Mucosa of stomach (tissue), 1 donor: Measurements from ENCODE around the gene RIMS1.
"Not testable (repeated sequence)": the region's sequence is repeated elsewhere in the genome, so short reads cannot be mapped to it uniquely, and the experiment has no call there.

ENCODE experiments used
- H3K27me3 ChIP-seq: one replicate; pipeline ENCODE4 v1.7.0; 2013; ENCODE audit warnings: mild to moderate bottlenecking, low read length; ENCODE audit not compliant: control insufficient read depth, insufficient read depth
- H3K36me3 ChIP-seq: one replicate; pipeline ENCODE4 v1.7.0; 2013; ENCODE audit warnings: low read length; ENCODE audit not compliant: control insufficient read depth, insufficient read depth
- H3K4me1 ChIP-seq: one replicate; pipeline ENCODE4 v1.7.0; 2013; ENCODE audit warnings: mild to moderate bottlenecking, low read length; ENCODE audit not compliant: control insufficient read depth, insufficient read depth
- H3K4me3 ChIP-seq: one replicate; pipeline ENCODE4 v1.7.0; 2013; ENCODE audit warnings: low read length
- H3K9ac ChIP-seq: one replicate; pipeline ENCODE4 v1.7.0; 2013; ENCODE audit warnings: mild to moderate bottlenecking, low read length, moderate library complexity
- H3K9me3 ChIP-seq: one replicate; pipeline ENCODE4 v1.7.0; 2013; ENCODE audit warnings: mild to moderate bottlenecking, low read length, moderate library complexity; ENCODE audit not compliant: control insufficient read depth
- donor health status: Pancreatic carcinoma.

Gene RIMS1

DNA sequence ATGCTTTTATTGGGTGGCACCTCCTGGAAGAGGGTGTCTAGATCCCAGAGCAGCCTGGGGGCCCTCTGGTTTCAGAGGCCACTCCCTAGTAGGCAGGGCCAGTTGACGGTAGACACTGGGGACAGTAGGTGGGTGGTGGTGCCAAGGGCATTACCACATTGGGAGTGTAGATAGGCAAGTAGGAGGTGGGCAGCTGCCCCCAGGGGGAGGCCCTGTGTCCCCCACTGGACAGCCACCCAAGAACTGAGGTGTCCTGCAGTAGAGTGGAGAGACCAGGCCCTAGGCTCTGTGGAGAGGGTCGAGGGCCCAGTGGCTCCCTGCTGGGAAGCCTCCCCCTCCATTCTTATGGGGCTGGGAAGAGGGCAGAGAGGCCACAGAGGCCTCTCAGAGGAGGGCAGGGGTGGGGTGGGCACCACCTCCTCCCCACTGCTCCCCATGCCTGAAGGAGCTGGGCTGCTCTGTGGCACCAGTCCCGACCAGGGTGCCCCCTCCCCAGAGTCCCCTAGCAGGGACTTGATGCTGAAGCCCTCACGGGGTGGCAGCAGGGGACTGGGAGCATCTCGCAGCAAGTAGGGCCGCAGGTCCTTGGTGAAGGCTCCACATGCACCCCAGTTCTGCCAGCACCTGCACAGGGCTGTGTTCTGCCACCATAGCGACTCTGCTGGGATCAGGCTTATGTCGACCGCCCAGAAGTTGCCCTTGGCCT is 430.5 kb downstream of the RIMS1 start:
- no peaks in the 10 kb centered on the region for H3K36me3 ChIP-seq
- no peaks in the 10 kb centered on the region for H3K4me1 ChIP-seq

DNA sequence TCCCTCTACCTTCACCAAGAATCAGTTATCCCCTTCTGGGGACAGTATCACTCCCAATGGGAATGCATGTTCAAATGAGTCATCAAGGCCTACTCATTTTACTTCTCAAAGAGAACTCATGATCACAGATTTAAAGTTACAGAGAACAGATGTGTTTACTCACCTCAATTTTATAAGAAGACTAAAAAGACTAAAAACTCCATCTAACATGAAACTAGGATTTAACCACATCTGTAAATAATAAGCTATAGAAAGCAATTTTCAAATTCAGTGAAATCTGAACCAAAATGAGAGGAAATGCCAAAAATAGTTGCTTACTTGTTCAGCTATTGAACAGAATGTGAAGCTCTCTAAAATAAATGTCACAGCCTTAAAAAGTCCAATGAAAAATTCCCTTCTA is 435.4 kb downstream of the RIMS1 start:
- no peak overlapping the region for H3K9ac ChIP-seq
- H3K27me3 ChIP-seq, result no peaks in the 10 kb centered on the region
- no peaks in the 10 kb centered on the region for H3K9me3 ChIP-seq
- H3K4me3 ChIP-seq, result no peak overlapping the region
- no peaks in the 10 kb centered on the region for H3K4me1 ChIP-seq
- no peaks in the 10 kb centered on the region for H3K36me3 ChIP-seq

More for the DNA sequence above, 430.5 kb downstream of the RIMS1 start:
- H3K4me3 ChIP-seq, result no peak overlapping the region
- no peak overlapping the region for H3K9ac ChIP-seq
- no peaks in the 10 kb centered on the region for H3K27me3 ChIP-seq
- no peaks in the 10 kb centered on the region for H3K9me3 ChIP-seq

DNA sequence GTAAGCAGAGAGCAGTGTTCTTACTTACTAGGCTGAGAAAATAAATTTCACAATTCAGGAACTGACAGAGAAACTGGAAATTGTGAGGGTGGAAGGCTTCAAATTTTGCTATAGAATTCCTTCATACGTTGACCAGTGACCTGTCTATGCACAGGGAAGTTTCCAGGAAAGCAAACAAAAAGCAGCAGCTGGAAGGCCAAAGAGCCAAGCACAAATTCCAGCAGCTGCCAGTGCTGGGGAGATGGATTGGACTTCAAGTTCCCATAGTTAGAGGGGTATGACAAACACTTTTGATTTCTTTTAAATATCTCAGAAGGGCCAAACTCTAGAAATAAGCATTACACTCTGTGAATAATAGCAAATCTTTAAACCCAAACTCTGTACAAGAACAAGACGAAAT is 436.4 kb downstream of the RIMS1 start:
- Histone ChIP-seq H3K9me3 (no peaks in the 10 kb centered on the region), H3K36me3 (no peaks in the 10 kb centered on the region), H3K27me3 (no peaks in the 10 kb centered on the region), H3K9ac (no peak overlapping the region), H3K4me3 (no peak overlapping the region), H3K4me1 (no peaks in the 10 kb centered on the region)

DNA sequence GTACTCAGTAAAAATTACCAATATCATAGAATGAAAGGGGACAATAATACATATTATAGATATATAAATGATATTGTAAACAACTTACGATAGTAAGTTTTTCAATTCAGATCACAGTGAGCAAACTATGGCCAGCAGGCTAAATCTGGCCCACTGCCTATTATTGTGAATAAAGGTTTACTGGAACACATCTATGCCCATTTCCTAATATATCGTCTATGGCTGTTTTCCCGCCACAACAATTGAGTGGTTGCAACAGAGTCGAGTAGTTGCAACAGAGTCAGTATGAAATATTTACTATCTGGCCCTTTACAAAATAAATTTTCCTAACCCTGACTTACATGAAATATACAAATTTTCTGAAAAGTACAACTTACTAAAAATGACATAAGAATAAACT is 438.2 kb downstream of the RIMS1 start:
- Histone ChIP-seq H3K4me1 (no peaks in the 10 kb centered on the region), H3K36me3 (no peaks in the 10 kb centered on the region), H3K4me3 (no peak overlapping the region), H3K9me3 (no peaks in the 10 kb centered on the region), H3K27me3 (no peaks in the 10 kb centered on the region), H3K9ac (no peak overlapping the region)

DNA sequence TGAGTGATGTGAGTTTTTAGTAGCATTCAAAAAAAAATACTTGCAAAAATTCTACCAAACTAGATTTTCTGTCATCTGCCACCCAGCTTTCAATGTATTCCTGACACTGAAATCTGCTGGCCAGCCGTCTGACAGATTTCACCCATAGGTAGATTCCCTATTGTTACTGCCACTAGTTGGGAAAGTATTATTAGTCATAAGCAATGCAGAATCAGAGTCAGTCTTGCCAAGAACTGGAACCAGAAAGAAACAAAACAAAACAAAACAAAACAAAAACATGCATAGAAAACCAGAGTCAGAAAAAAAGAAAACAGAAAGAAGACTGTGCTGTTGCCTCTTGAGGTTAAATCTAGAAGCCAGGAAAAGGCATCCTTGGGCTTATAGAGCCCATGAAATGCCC is 442.4 kb downstream of the RIMS1 start:
- no peaks in the 10 kb centered on the region for H3K4me1 ChIP-seq
- H3K36me3 ChIP-seq, result no peaks in the 10 kb centered on the region
- H3K4me3 ChIP-seq, result no peak overlapping the region
- no peak overlapping the region for H3K9ac ChIP-seq
- H3K27me3 ChIP-seq, result no peaks in the 10 kb centered on the region
- no peaks in the 10 kb centered on the region for H3K9me3 ChIP-seq

DNA sequence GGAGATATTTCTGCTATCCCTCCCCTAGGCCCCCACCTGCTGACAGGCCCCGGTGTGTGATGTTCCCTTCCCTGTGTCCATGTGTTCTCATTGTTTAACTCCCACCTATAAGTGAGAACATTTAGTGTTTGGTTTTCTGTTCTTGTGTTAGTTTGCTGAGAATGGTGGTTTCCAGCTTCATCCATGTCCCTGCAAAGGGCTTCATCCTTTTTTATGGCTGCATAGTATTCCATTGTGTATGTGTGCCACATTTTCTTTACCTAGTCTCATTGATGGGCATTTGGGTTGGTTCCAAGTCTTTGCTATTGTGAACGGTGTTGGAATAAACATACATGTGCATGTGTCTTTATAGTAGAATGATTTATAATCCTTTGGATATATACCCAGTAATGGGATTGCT is 448.9 kb downstream of the RIMS1 start:
- not testable (repeated sequence) for H3K4me1 ChIP-seq

DNA sequence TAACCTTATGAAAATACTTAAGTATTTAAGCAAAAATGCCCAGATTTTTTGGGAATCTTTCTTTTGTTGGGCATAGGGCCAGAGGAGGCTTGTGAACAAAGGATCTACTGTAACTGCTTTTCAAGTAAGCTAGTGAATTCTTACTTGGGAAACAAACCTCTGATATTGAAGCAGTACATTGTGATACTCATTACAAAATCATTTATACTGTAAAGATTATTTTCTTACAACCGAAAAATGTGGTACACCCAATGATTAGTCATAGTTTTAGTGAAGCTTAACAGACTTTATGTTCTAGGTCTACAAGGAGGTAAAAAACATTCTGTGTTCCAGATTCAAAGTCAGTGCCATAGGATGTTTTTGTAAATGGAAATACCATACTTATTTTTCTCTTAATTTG is 462.6 kb downstream of the RIMS1 start:
- Histone ChIP-seq H3K9ac (no peak overlapping the region), H3K9me3 (no peaks in the 10 kb centered on the region), H3K4me1 (no peaks in the 10 kb centered on the region), H3K4me3 (no peak overlapping the region), H3K27me3 (no peaks in the 10 kb centered on the region), H3K36me3 (no peaks in the 10 kb centered on the region)

More for the DNA sequence above, 448.9 kb downstream of the RIMS1 start:
- not testable (repeated sequence) for H3K27me3 ChIP-seq, H3K9ac ChIP-seq, H3K4me3 ChIP-seq, H3K9me3 ChIP-seq, H3K36me3 ChIP-seq

DNA sequence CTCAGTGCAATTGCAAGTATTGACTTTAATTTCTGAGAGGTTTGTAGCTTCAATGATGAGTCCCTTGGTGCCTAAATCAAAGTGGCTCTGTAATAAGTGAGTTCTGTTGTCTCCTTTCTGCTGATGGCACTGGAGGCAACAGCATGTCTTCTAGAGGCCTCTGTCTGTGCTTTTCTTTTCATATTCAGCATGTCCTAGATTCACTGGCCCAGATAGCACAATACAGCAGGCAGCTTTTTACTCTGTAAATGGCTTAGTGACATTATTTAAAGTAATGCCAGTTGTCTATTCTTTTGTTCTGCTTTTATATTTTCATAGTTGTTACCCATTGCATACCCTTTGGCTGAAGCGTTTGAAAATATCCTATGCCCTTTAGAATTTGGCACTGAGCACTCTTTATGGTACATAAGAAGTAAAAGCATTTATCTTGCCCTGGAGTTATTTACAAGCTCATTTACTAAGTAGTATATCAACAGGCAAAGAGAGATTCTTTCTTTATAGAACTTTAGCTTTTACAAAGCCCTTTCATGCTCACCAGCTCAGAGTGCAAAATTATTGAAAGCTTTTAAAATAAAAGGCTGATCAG is 464.0 kb downstream of the RIMS1 start:
- Histone ChIP-seq H3K4me1 (no peaks in the 10 kb centered on the region), H3K27me3 (no peaks in the 10 kb centered on the region), H3K4me3 (no peak overlapping the region), H3K9me3 (no peaks in the 10 kb centered on the region), H3K36me3 (no peaks in the 10 kb centered on the region), H3K9ac (no peak overlapping the region)

DNA sequence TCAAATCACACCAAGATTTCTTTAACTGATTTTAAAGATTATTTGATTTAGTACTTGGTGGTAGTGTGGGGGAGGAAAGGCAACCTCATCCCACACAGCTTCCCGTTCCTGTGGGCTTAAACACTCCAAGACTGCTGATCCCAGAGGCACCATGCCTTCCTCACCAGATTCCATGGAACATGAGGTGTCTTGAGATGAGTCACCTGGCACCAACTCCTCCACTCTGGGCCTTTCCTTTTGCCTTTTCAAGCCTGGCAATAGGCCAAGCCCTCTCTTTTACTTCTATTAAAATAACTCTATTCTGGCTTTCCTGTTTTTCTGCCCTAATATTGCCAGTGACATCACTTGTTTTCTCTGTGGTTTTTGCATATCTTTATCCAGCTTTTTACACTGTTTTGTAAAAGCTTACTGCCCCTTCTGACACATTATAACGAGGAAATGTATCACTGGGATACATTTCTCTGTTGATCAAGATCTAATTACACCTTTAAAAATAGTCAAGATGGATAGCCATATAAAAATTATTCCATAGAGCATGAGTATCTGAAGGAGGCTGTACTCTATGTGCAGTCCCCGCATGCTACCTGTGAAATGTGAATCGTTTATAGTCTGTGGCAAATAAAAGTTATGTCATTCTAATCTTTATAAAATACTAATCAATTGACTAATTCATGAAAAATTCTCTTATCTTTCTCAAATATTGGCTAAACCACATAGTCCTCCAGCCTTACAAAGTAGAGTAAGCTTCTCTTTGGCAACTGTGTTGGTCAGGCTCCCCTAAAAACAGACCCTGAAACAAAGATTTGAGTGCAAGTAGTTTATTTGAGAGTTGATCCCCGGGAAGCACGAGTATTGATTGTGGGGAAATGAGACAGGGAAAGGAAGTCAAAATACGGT is 477.7 kb downstream of the RIMS1 start:
- no peaks in the 10 kb centered on the region for H3K27me3 ChIP-seq
- no peaks in the 10 kb centered on the region for H3K9me3 ChIP-seq
- H3K9ac ChIP-seq, result no peak overlapping the region
- H3K4me1 ChIP-seq, result no peaks in the 10 kb centered on the region
- no peak overlapping the region for H3K4me3 ChIP-seq
- no peaks in the 10 kb centered on the region for H3K36me3 ChIP-seq

DNA sequence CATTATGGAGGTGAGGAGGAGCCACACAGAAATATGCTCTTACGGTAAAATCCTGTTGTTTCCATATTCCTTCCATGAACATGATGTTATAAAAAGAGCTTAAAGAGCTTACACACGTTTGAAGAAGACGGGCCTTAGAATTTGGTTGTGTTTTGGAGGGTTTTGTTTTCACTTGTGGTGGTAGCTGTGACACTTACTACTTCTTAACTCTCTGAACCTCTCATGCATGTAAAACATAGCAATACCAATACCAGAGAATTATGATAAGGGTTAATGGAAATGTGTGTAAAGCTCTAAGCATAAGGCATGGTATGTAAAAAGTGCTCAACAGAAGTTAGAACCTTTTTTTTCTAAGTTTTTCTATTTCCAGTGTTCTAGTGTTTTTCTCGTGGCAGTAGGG is 479.4 kb downstream of the RIMS1 start:
- Histone ChIP-seq H3K9ac (no peak overlapping the region), H3K27me3 (no peaks in the 10 kb centered on the region), H3K4me1 (no peaks in the 10 kb centered on the region), H3K9me3 (no peaks in the 10 kb centered on the region), H3K36me3 (no peaks in the 10 kb centered on the region), H3K4me3 (no peak overlapping the region)

DNA sequence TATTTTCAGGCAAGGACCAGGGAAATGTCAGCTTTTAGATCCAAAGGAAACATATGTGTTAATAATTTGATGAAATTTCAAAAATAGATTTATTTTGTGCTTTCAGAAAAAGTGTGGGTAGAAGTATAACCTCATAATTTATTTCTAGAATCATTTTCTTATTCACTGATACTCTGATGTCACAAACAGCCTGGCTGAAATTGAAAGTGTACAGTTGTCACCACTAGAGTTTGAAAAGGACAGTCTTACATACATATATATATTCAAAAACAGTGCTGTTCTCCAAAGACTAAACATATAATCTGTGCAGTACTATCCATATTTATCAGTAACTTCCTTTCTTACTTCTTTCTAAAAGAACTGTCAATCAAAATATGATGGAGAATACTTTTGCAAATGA is 481.1 kb downstream of the RIMS1 start:
- H3K36me3 ChIP-seq, result no peaks in the 10 kb centered on the region
- H3K27me3 ChIP-seq, result no peaks in the 10 kb centered on the region
- H3K9ac ChIP-seq, result no peak overlapping the region
- H3K9me3 ChIP-seq, result no peaks in the 10 kb centered on the region
- H3K4me3 ChIP-seq, result no peak overlapping the region
- no peaks in the 10 kb centered on the region for H3K4me1 ChIP-seq

DNA sequence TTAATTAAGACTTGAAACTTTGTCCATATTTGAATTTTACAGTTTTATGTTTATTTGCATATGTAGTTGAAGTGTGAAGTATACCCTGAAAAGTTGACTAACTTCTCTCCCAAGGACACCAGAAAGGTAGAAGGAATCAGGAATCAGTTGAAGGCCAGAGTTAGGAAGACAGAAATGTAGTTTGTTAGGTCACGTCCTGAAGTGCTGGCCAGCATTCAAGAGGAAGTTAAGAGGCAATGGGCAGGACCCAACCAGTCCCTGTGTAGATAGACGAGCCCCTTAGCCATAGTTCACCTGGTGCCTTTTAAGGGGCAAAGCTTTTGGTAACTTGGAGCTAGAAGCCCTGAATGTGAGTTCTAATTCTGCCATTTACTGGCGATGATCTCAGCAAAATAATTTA is 485.1 kb downstream of the RIMS1 start:
- H3K4me1 ChIP-seq, result no peaks in the 10 kb centered on the region
- no peaks in the 10 kb centered on the region for H3K36me3 ChIP-seq
- H3K27me3 ChIP-seq, result no peaks in the 10 kb centered on the region
- no peak overlapping the region for H3K9ac ChIP-seq
- H3K9me3 ChIP-seq, result no peaks in the 10 kb centered on the region
- H3K4me3 ChIP-seq, result no peak overlapping the region
